Uterus (tissue), 2 donors: Measurements from ENCODE around the gene POC1B.

Experiments
- CTCF ChIP-seq, 4 experiments: fragments of 200-600 bp in 2 of 4; fragments of 450-650 bp in 2 of 4; sonication (generic) in 2 of 4; IDR thresholded peaks; one replicate each; pipeline ENCODE4 v1.5.1; 2016 to 2019; ENCODE audit warnings: antibody characterized with exemption in 4 of 4, mild to moderate bottlenecking in 2 of 4, moderate library complexity in 1 of 4
- POLR2A ChIP-seq, 2 donors: fragments of 450-650 bp; IDR thresholded peaks; one replicate each; pipeline ENCODE4 v1.6.1; 2016; ENCODE audit warnings: antibody characterized with exemption in 2 of 2, mild to moderate bottlenecking in 1 of 2, moderate library complexity in 1 of 2

- TF ChIP-seq POLR2A (IDR thresholded peaks at IDR 0.05) (no peak), CTCF (IDR thresholded peaks at IDR 0.05) (peak; percentile 58 to 81 (median 72))
Observed at GRCh38 chr12:89461649-89462612, 63.9 kb downstream of the POC1B start.
